GM08714 (cell line): ENCODE data around the gene SLC46A2.

Experiments
- H3K4me3 ChIP-seq: fragments of 200-500 bp; sonication (Bioruptor generic); 2 replicates; pipeline ENCODE4 v1.5.1; 2014; ENCODE audit warnings: mild to moderate bottlenecking, low read length, inconsistent platforms
- ZNF274 ChIP-seq: IDR thresholded peaks from 2 replicates; pipeline ENCODE4 v1.6.1; 2012; ENCODE audit warnings: mild to moderate bottlenecking, low read depth, low read length

SLC46A2 gene

GRCh38 chr9:112900488-112900887 lies 9.8 kb upstream of the SLC46A2 start:
- TF ChIP-seq ZNF274: no peak
- H3K4me3 ChIP-seq: no peak overlapping the region

GRCh38 chr9:112898872-112899311 lies 8.2 kb upstream of the SLC46A2 start:
- no peak overlapping the region for H3K4me3 ChIP-seq
- TF ChIP-seq ZNF274: no peak

GRCh38 chr9:112896131-112896530 lies 5.5 kb upstream of the SLC46A2 start:
- no peak overlapping the region for H3K4me3 ChIP-seq
- no peak for TF ChIP-seq ZNF274

- no peak for TF ChIP-seq ZNF274
- no peak overlapping the region for H3K4me3 ChIP-seq
These were observed 4.0 kb upstream of the SLC46A2 start for GRCh38 chr9:112894699-112895098.

GRCh38 chr9:112894041-112894440 lies 3.4 kb upstream of the SLC46A2 start:
- H3K4me3 ChIP-seq: no peak overlapping the region
- TF ChIP-seq ZNF274: no peak

- H3K4me3 ChIP-seq: no peak overlapping the region
- TF ChIP-seq ZNF274: no peak
These were observed 2.3 kb upstream of the SLC46A2 start for GRCh38 chr9:112892981-112893380.

- no peak overlapping the region for H3K4me3 ChIP-seq
- no peak for TF ChIP-seq ZNF274
These were observed 845 bp upstream of the SLC46A2 start for GRCh38 chr9:112891521-112891920.

- no peak for TF ChIP-seq ZNF274
- H3K4me3 ChIP-seq: no peak overlapping the region
These were observed 3.3 kb downstream of the SLC46A2 start for GRCh38 chr9:112887381-112887780.

GRCh38 chr9:112886351-112886750 lies 4.3 kb downstream of the SLC46A2 start:
- TF ChIP-seq ZNF274: no peak
- H3K4me3 ChIP-seq: no peak overlapping the region

GRCh38 chr9:112885324-112885723 lies 5.4 kb downstream of the SLC46A2 start:
- no peak for TF ChIP-seq ZNF274
- no peak overlapping the region for H3K4me3 ChIP-seq

- no peak overlapping the region for H3K4me3 ChIP-seq
- no peak for TF ChIP-seq ZNF274
These were observed 6.0 kb downstream of the SLC46A2 start for GRCh38 chr9:112884721-112885120.

GRCh38 chr9:112884101-112884500 lies 6.6 kb downstream of the SLC46A2 start:
- H3K4me3 ChIP-seq: no peak overlapping the region
- no peak for TF ChIP-seq ZNF274

- TF ChIP-seq ZNF274: no peak
- H3K4me3 ChIP-seq: no peak overlapping the region
These were observed 9.3 kb downstream of the SLC46A2 start for GRCh38 chr9:112881331-112881730.

GRCh38 chr9:112880650-112881049 lies 10.0 kb downstream of the SLC46A2 start:
- TF ChIP-seq ZNF274: no peak
- H3K4me3 ChIP-seq: no peak overlapping the region

- H3K4me3 ChIP-seq: no peak overlapping the region
- TF ChIP-seq ZNF274: no peak
These were observed 11.9 kb downstream of the SLC46A2 start for GRCh38 chr9:112878752-112879151.

- TF ChIP-seq ZNF274: no peak
- H3K4me3 ChIP-seq: no peak overlapping the region
These were observed 16.8 kb downstream of the SLC46A2 start for GRCh38 chr9:112873773-112874405.

- no peak overlapping the region for H3K4me3 ChIP-seq
- no peak for TF ChIP-seq ZNF274
These were observed 18.7 kb downstream of the SLC46A2 start for GRCh38 chr9:112872019-112872418.
